HG03066 (cell line): ENCODE results near the gene PCDHA2.
"Not testable (repeated sequence)": the region's sequence is repeated elsewhere in the genome, so short reads cannot be mapped to it uniquely, and the experiment has no call there.

Experiments
- ATAC-seq: cut with Tn5 transposase; IDR thresholded peaks from one replicate; pipeline ENCODE4 v1.9.1; 2021; ENCODE audit warnings: low read depth; ENCODE audit not compliant: unreplicated experiment

PCDHA2 gene

GRCh38 chr5:140794595-140795258, at the start of gene PCDHA2:
PCDHA2 (plus strand) TSS chr5:140794852.
- ATAC-seq = no peak

- ATAC-seq = no peak
These were observed 41.1 kb upstream of the PCDHA2 start for GRCh38 chr5:140753561-140753960.

- no peak for ATAC-seq
These were observed 30.3 kb upstream of the PCDHA2 start for GRCh38 chr5:140764177-140764973.

GRCh38 chr5:140767444-140767843, 27.2 kb upstream of the PCDHA2 start:
- ATAC-seq = no peak

- ATAC-seq = no peak
These were observed 14.1 kb upstream of the PCDHA2 start for GRCh38 chr5:140780512-140780911.

GRCh38 chr5:140785905-140786686, 8.6 kb upstream of the PCDHA2 start, which contains the start of gene PCDHA1:
PCDHA1 (plus strand) TSS chr5:140786140.
- no peak for ATAC-seq

- not testable (repeated sequence) for ATAC-seq
These were observed 7.2 kb upstream of the PCDHA2 start for GRCh38 chr5:140787422-140787821.

GRCh38 chr5:140787849-140788504, 6.7 kb upstream of the PCDHA2 start:
- not testable (repeated sequence) for ATAC-seq

- ATAC-seq = no peak
These were observed 3.6 kb upstream of the PCDHA2 start for GRCh38 chr5:140791089-140791488.

GRCh38 chr5:140795259-140795641, 598 bp downstream of the PCDHA2 start:
- no peak for ATAC-seq

GRCh38 chr5:140796072-140796717, 1.5 kb downstream of the PCDHA2 start:
- ATAC-seq = not testable (repeated sequence)

GRCh38 chr5:140796718-140797095, 2.1 kb downstream of the PCDHA2 start:
- no peak for ATAC-seq

- ATAC-seq = no peak
These were observed 6.3 kb downstream of the PCDHA2 start, which contains the start of gene PCDHA3 for GRCh38 chr5:140800816-140801493. PCDHA3 (plus strand) TSS chr5:140801057.

GRCh38 chr5:140801494-140801841, 6.8 kb downstream of the PCDHA2 start:
- ATAC-seq = no peak

- not testable (repeated sequence) for ATAC-seq
These were observed 7.7 kb downstream of the PCDHA2 start for GRCh38 chr5:140802381-140802780.

GRCh38 chr5:140802781-140803271, 8.2 kb downstream of the PCDHA2 start:
- ATAC-seq = no peak

- no peak for ATAC-seq
These were observed 12.5 kb downstream of the PCDHA2 start, which contains the start of gene PCDHA4 for GRCh38 chr5:140806834-140807775. PCDHA4 (plus strand) TSS chr5:140807068.

- not testable (repeated sequence) for ATAC-seq
These were observed 13.7 kb downstream of the PCDHA2 start for GRCh38 chr5:140808241-140808888.
